Measurements from ENCODE around the gene NEIL1. TPM values are rescaled to one million over a fixed set of nuclear protein-coding genes. Genes with fewer than 3 reads are reported as not detected.

NEIL1 gene
- total and polyA plus RNA-seq, 2 donors (not counting 1 experiment from before 2014, with no cell fraction given), result 0.68 to 6.3 TPM

DNA sequence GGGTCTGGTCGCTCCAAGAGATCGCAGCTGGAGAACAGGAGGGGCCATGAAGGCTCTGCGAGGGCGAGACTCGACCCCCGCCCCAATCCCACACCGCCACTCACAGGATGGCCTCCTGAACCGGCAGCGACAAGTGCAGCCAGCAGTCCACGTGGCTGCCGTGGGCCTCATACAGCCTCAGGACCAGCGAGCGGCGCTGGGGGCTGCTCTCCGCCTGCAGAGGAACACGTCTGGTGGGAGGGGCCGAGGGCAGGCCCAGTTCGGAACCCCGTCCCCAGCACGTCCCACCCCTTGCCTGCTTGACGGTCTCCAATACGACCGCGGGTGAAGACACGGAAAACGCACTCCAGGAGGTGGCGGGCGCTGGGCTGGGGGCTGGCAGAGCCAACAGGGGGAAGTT is 9.2 kb downstream of the NEIL1 start:
- Histone ChIP-seq H4K20me1 (ENCODE audit: control insufficient read depth, extremely low read depth, insufficient read depth, low read length) (no peaks in the 10 kb centered on the region), H3K36me3 (ENCODE audit: control insufficient read depth, insufficient read depth, low read length) (peaks cover 20% of the 10 kb centered on the region), H3K4me1 (ENCODE audit: control insufficient read depth, extremely low read depth, insufficient read depth, low read length) (no peaks in the 10 kb centered on the region), H3K79me2 (ENCODE audit: control insufficient read depth, insufficient read depth, low read length) (no peaks in the 10 kb centered on the region), H3K9me3 (ENCODE audit: control insufficient read depth, insufficient read depth, low read depth, low read length) (no peaks in the 10 kb centered on the region), H3K4me2 (ENCODE audit: extremely low read depth, insufficient read depth, low read length) (no peak overlapping the region), H3K27ac (ENCODE audit: insufficient read depth, low read length) (no peak overlapping the region), H3K27me3 (ENCODE audit: control insufficient read depth, insufficient read depth, low read length) (no peaks in the 10 kb centered on the region), H3K4me3 (replicated peaks in 1 of 4; ENCODE audit: control extremely low read depth in 1 of 4, insufficient read depth in 1 of 4, low read depth in 3 of 4, low read length in 4 of 4) (no peak overlapping the region), H3K9ac (ENCODE audit: insufficient read depth, low read length) (no peak overlapping the region), H2AFZ (ENCODE audit: low read length) (no peak overlapping the region)
- TF ChIP-seq, protein P1, sequence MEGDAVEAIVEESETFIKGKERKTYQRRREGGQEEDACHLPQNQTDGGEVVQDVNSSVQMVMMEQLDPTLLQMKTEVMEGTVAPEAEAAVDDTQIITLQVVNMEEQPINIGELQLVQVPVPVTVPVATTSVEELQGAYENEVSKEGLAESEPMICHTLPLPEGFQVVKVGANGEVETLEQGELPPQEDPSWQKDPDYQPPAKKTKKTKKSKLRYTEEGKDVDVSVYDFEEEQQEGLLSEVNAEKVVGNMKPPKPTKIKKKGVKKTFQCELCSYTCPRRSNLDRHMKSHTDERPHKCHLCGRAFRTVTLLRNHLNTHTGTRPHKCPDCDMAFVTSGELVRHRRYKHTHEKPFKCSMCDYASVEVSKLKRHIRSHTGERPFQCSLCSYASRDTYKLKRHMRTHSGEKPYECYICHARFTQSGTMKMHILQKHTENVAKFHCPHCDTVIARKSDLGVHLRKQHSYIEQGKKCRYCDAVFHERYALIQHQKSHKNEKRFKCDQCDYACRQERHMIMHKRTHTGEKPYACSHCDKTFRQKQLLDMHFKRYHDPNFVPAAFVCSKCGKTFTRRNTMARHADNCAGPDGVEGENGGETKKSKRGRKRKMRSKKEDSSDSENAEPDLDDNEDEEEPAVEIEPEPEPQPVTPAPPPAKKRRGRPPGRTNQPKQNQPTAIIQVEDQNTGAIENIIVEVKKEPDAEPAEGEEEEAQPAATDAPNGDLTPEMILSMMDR (conservative IDR thresholded peaks at IDR 0.05 in 1 of 2, IDR thresholded peaks at IDR 0.05 in 1 of 2; ENCODE audit: low read depth in 1 of 2, low read length in 2 of 2), result no peak
- no peak for TF ChIP-seq EZH2 (IDR thresholded peaks at IDR 0.05; ENCODE audit: low read length, missing control alignments)
- no peak for DNase-seq (ENCODE audit: low read depth in 2 of 2)

DNA sequence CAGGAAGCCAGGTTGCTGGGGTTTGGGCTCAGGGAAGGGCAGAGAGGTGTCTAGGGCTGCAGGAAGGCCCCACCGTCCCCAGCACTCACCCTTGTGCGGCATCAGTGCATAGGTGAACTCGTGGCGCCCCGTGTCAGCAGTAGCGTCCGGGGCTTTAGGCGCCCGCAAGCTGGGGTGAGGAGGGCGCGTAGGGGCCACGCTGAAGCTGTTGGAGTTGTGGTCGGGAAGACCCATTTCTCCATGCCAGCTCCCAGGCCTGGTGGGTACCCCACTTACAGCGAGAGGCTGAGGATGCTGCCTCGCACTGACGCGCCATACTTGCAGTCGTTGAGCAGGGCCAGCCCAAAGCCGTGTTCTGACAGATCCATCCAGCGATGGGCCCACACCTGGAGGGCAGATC is 9.7 kb downstream of the NEIL1 start:
- H4K20me1 ChIP-seq (ENCODE audit: control insufficient read depth, extremely low read depth, insufficient read depth, low read length), result no peaks in the 10 kb centered on the region
- H3K27ac ChIP-seq (ENCODE audit: insufficient read depth, low read length), result no peak overlapping the region
- no peak overlapping the region for H3K9ac ChIP-seq (ENCODE audit: insufficient read depth, low read length)
- DNase-seq (ENCODE audit: low read depth in 2 of 2), result no peak
- no peak overlapping the region for H2AFZ ChIP-seq (ENCODE audit: low read length)
- no peak overlapping the region for H3K4me3 ChIP-seq (replicated peaks in 1 of 4; ENCODE audit: control extremely low read depth in 1 of 4, insufficient read depth in 1 of 4, low read depth in 3 of 4, low read length in 4 of 4)
- peaks cover 22% of the 10 kb centered on the region for H3K36me3 ChIP-seq (ENCODE audit: control insufficient read depth, insufficient read depth, low read length)
- no peak for TF ChIP-seq EZH2 (IDR thresholded peaks at IDR 0.05; ENCODE audit: low read length, missing control alignments)
- TF ChIP-seq, protein P1 (conservative IDR thresholded peaks at IDR 0.05 in 1 of 2, IDR thresholded peaks at IDR 0.05 in 1 of 2; ENCODE audit: low read depth in 1 of 2, low read length in 2 of 2), result no peak
- no peaks in the 10 kb centered on the region for H3K27me3 ChIP-seq (ENCODE audit: control insufficient read depth, insufficient read depth, low read length)
- H3K9me3 ChIP-seq (ENCODE audit: control insufficient read depth, insufficient read depth, low read depth, low read length), result no peaks in the 10 kb centered on the region
- no peaks in the 10 kb centered on the region for H3K4me1 ChIP-seq (ENCODE audit: control insufficient read depth, extremely low read depth, insufficient read depth, low read length)
- H3K79me2 ChIP-seq (ENCODE audit: control insufficient read depth, insufficient read depth, low read length), result no peaks in the 10 kb centered on the region
- no peak overlapping the region for H3K4me2 ChIP-seq (ENCODE audit: extremely low read depth, insufficient read depth, low read length)

DNA sequence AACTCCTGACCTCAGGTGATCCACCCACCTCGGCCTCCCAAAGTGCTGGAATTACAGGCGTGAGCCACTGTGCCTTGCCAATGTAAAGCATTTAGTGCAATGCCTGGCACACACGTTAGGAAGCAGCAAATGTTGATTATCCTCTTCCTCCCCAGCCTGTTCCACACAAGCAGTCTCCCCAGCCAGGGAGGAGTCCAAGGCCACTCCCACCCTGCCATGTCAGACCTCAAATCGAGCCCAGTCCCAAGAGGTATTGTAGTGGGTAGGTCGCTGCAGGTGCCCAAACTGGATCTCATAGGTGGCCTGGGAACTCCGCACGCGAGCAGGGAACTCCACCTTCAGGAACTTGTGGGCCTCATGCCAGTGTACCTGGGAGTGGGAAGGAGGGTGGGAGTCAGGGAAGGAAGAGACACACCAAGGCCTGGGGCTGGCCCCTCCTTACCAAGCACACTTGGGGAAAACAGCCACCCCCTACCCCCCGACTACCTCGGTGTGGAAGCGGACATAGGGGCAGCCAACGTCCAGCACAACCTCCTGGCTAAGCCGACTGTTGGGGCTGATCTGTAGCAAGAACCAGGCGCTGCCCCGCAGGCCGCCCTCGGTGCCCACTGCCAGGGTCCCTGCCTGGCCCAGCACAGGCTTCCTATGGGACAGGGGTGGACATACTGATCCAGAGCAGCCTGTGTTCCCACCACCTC is 11.3 kb downstream of the NEIL1 start:
- Histone ChIP-seq H3K27ac (ENCODE audit: insufficient read depth, low read length) (no peak overlapping the region), H3K9ac (ENCODE audit: insufficient read depth, low read length) (no peak overlapping the region), H3K27me3 (ENCODE audit: control insufficient read depth, insufficient read depth, low read length) (no peaks in the 10 kb centered on the region), H3K9me3 (ENCODE audit: control insufficient read depth, insufficient read depth, low read depth, low read length) (no peaks in the 10 kb centered on the region), H3K4me1 (ENCODE audit: control insufficient read depth, extremely low read depth, insufficient read depth, low read length) (no peaks in the 10 kb centered on the region), H2AFZ (ENCODE audit: low read length) (no peak overlapping the region), H4K20me1 (ENCODE audit: control insufficient read depth, extremely low read depth, insufficient read depth, low read length) (no peaks in the 10 kb centered on the region), H3K4me3 (replicated peaks in 1 of 4; ENCODE audit: control extremely low read depth in 1 of 4, insufficient read depth in 1 of 4, low read depth in 3 of 4, low read length in 4 of 4) (no peak overlapping the region), H3K36me3 (ENCODE audit: control insufficient read depth, insufficient read depth, low read length) (peaks cover 29% of the 10 kb centered on the region), H3K4me2 (ENCODE audit: extremely low read depth, insufficient read depth, low read length) (no peak overlapping the region), H3K79me2 (ENCODE audit: control insufficient read depth, insufficient read depth, low read length) (no peaks in the 10 kb centered on the region)
- no peak for DNase-seq (ENCODE audit: low read depth in 2 of 2)
- no peak for TF ChIP-seq EZH2 (IDR thresholded peaks at IDR 0.05; ENCODE audit: low read length, missing control alignments)
- TF ChIP-seq, protein P1 (conservative IDR thresholded peaks at IDR 0.05 in 1 of 2, IDR thresholded peaks at IDR 0.05 in 1 of 2; ENCODE audit: low read depth in 1 of 2, low read length in 2 of 2), result no peak

Measured in fibroblast of lung (primary cell).